Breast epithelium (tissue), 4 donors: ENCODE measurements around the gene CHCHD6. TPM values are rescaled to one million over a fixed set of nuclear protein-coding genes. Genes with fewer than 3 reads are reported as not detected.

Source experiments
- DNase-seq, 2 donors: peaks; one replicate each; pipeline ENCODE4 v3.0.0-alpha.2; 2019; ENCODE audit warnings: low spot score in 2 of 2
- H3K27ac ChIP-seq, 2 donors: fragments of 200-600 bp; sonication (generic) in 1 of 2; one replicate each; pipeline ENCODE4 v1.5.1; 2016 to 2019; ENCODE audit warnings: mild to moderate bottlenecking in 1 of 2
- H3K27me3 ChIP-seq, 2 donors: fragments of 200-600 bp; sonication (generic) in 1 of 2; one replicate each; pipeline versions ENCODE4 v1.5.1 to v1.6.0; 2017 to 2019; ENCODE audit warnings: control low read depth in 1 of 2, mild to moderate bottlenecking in 1 of 2
- H3K36me3 ChIP-seq: fragments of 200-600 bp; one replicate; pipeline ENCODE4 v1.5.1; 2019
- H3K4me1 ChIP-seq, 2 donors: fragments of 200-600 bp; sonication (generic); one replicate each; pipeline ENCODE4 v1.5.1; 2016 to 2019; ENCODE audit warnings: control low read depth in 1 of 2
- H3K4me3 ChIP-seq, 3 donors: fragments of 200-600 bp; sonication (generic); 1 replicate in 2 of 3; 2 replicates in 1 of 3; pipeline ENCODE4 v1.5.1; 2016 to 2019; ENCODE audit warnings: mild to moderate bottlenecking in 3 of 3, moderate library complexity in 2 of 3
- H3K9me3 ChIP-seq, 2 donors: fragments of 200-600 bp; sonication (generic) in 1 of 2; one replicate each; pipeline ENCODE4 v1.5.1; 2016 to 2019; ENCODE audit warnings: control low read depth in 1 of 2
- CTCF ChIP-seq, 3 donors: fragments of 450-650 bp; IDR thresholded peaks; one replicate each; pipeline ENCODE4 v1.5.1; 2016 to 2017; ENCODE audit warnings: antibody characterized with exemption in 3 of 3, mild to moderate bottlenecking in 3 of 3, moderate library complexity in 3 of 3
- POLR2A ChIP-seq: fragments of 450-650 bp; IDR thresholded peaks from one replicate; pipeline ENCODE4 v1.6.1; 2016; ENCODE audit warnings: antibody characterized with exemption, mild to moderate bottlenecking, moderate library complexity
- POLR2AphosphoS5 ChIP-seq, 3 donors: sonication (generic); formaldehyde crosslinking; IDR thresholded peaks; one replicate each; pipeline ENCODE4 v1.6.1; 2017; ENCODE audit warnings: antibody characterized with exemption in 3 of 3
- intact Hi-C: fragments of 100-400 bp; cut with DNase I; formaldehyde crosslinking; loops from one replicate; pipeline ENCODE4 v1.15.1; 2023; ENCODE audit warnings: low total_unique reads
- total RNA-seq, 3 donors: library from RNA; depleted of rRNA; stranded (reverse); fragments of >200 nt; gene quantifications; one replicate each; pipeline ENCODE4 v1.1.0, GENCODE V29; 2016

CHCHD6 gene
- total RNA-seq, 3 donors from 2014 or later = 12.2 to 21.2 (median 19.3) TPM

GRCh38 chr3:126978291-126978690, 274.3 kb downstream of the CHCHD6 start:
- DNase-seq = no peak
- Histone ChIP-seq H3K27ac (no peak overlapping the region), H3K36me3 (no peaks in the 10 kb centered on the region), H3K4me3 (no peak overlapping the region), H3K9me3 (peaks cover 5 to 14% of the 10 kb centered on the region in 2 donors), H3K4me1 (no peaks in the 10 kb centered on the region), H3K27me3 (no peaks in the 10 kb centered on the region)
- TF ChIP-seq CTCF (IDR thresholded peaks at IDR 0.05) (no peak), POLR2A (no peak), POLR2AphosphoS5 (IDR thresholded peaks at IDR 0.05) (no peak)
- intact Hi-C loops = no loop called here

DNA sequence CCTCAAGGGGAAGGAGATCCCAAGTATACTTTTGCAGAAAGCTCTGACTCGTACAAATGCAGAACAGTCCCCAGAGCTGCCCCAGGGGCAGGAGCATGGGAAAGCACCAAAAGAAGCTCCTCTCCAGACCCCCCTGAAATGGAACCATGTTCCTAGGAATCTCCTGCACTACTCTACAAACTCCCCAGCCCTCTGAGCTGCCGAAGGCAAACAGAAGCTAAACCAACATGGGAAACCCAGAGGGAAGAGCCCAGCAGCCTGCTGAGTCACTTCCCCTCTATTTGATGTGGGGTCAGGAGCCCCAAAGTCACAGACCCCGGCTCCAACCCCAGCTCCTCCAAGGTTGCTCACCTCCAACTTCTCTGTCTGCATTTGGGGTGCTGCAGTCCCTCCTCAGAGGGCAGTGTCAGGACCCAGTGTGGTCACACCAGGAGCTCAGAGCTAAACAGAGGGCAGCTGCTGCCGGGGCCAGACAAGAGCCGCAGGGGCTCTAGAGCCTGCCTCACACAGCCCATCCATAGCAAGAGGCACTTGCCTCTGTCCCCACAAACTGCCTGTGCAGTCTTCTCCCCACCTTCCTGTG, 275.1 kb downstream of the CHCHD6 start:
- H3K27me3 ChIP-seq = no peaks in the 10 kb centered on the region
- TF ChIP-seq CTCF (IDR thresholded peaks at IDR 0.05) = no peak
- no peak for TF ChIP-seq POLR2AphosphoS5 (IDR thresholded peaks at IDR 0.05)
- no peak for TF ChIP-seq POLR2A
- H3K36me3 ChIP-seq = no peaks in the 10 kb centered on the region
- no peak for DNase-seq
- no peak overlapping the region for H3K4me3 ChIP-seq
- H3K27ac ChIP-seq = no peak overlapping the region
- H3K9me3 ChIP-seq = peaks cover under 1 to 14% of the 10 kb centered on the region in 2 donors
- H3K4me1 ChIP-seq = peaks cover 0 to 2% of the 10 kb centered on the region in 2 donors
- intact Hi-C loops = no loop called here

DNA sequence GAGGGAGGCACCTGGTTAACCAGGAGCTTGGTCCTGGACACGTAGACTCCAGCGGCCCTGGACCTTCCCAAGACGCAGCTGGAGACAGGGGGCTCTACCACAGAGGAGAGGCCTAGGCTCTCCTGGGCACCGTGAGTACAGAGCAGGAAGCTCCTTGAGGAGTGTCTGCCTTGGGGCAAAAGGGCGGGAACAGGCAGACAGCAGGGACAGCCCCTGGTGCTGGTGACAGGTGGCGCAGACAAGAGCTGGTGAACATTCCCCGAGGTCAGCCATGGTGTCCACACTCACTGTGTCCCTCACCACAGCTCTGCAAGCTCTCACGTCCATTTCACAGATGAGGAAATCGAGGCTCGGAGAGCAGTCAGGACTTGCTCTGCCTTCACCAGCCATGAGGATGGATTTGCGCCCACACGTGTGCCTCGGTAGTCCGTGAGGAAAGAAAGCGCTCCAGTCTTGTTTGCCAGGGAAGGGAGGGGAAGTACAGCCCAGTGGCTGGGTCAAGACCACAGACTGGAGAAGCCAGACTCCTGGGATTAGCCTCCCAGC, 276.3 kb downstream of the CHCHD6 start:
- no peak for TF ChIP-seq CTCF (IDR thresholded peaks at IDR 0.05)
- no peaks in the 10 kb centered on the region for H3K36me3 ChIP-seq
- intact Hi-C loops = loop anchor here (5.0 kb wide), 1 partner anchor 228 kb away; no protein-coding TSS in a partner anchor

DNA sequence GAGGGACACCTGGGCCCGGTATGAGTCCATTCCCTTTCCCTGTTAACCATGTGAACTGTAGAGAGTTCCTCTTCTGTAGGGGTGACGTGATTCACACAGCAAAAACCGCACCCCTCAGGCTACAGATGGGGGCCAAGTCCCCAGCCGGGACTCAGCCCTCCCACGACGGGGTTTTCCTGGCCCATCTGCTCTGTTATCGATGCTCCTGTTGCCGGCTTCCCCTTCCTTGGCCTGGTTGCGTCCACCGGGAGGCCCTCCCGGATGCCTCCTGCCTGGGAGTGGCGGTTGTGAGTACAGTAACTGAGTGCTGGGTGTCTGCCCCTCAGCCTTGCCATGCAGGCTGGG, 278.1 kb downstream of the CHCHD6 start:
- peak overlapping the region; percentile 28 to 94 (median 85) for H3K4me3 ChIP-seq
- no peaks in the 10 kb centered on the region for H3K27me3 ChIP-seq
- no peak for TF ChIP-seq POLR2AphosphoS5 (IDR thresholded peaks at IDR 0.05)
- TF ChIP-seq CTCF (IDR thresholded peaks at IDR 0.05) = no peak
- no peak for TF ChIP-seq POLR2A
- intact Hi-C loops = loop anchor here (5.0 kb wide), 1 partner anchor 230 kb away; no protein-coding TSS in a partner anchor
- no peaks in the 10 kb centered on the region for H3K9me3 ChIP-seq
- peak overlapping the region; percentile 40 to 77 for H3K27ac ChIP-seq
- peaks cover 3 to 6% of the 10 kb centered on the region in 2 donors for H3K4me1 ChIP-seq
- H3K36me3 ChIP-seq = no peaks in the 10 kb centered on the region
- no peak for DNase-seq

More for the DNA sequence above, 276.3 kb downstream of the CHCHD6 start:
- Histone ChIP-seq H3K27me3 (no peaks in the 10 kb centered on the region), H3K4me3 (no peak overlapping the region), H3K27ac (no peak overlapping the region), H3K9me3 (peaks cover 0 to 2% of the 10 kb centered on the region in 2 donors), H3K4me1 (peaks cover 0 to 3% of the 10 kb centered on the region in 2 donors)
- DNase-seq = no peak

DNA sequence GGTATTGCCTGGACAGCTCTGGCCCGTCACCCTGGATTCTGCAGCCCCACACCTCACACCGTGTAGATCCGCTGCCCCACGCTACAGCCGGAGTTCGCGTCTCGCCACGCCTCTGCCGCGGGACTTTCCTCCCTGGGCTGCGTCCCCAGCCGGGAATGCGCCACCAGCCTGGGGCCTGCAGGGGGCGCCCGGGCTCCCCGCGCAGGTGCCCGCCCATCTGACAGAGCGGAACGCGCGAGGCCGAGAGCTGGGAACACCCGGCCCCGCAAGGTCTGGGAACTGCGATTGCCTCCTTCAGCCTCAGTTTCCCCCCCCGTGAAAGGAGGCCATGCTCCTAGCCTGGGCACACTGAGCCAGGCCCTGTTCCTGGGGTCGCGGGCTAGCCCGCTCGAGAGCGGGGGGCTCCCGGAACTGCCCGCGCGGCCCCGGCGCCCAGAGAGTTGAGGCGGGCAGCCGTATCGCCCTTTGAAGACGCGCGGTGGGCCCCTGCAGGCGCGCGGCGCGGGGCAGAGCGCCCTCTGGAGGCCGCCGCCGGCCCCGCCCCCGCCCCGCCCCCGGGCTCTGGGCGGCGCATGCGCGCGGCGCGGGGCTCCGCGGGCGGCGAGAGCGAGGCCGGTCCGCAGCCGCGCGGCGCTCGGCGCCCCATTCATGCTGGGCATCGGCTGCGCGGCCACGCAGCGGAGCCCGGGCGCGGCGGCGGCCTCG, 278.6 kb downstream of the CHCHD6 start, which contains the start of gene PLXNA1:
PLXNA1 (plus strand) TSS at position 645 of the 705 bp plus-strand sequence. CDS start 5,479 bp downstream, outside the sequence.
- H3K27ac ChIP-seq = peak within 1 kb of the TSS; percentile 54 to 82
- no peaks in the 10 kb centered on the region for H3K27me3 ChIP-seq
- peaks cover 3 to 6% of the 10 kb centered on the region in 2 donors for H3K4me1 ChIP-seq
- TF ChIP-seq POLR2A (no peak), POLR2AphosphoS5 (IDR thresholded peaks at IDR 0.05) (peak in 1 of 3 donors; percentile 11), CTCF (IDR thresholded peaks at IDR 0.05) (peak; percentile 79 to 89 (median 86))
- intact Hi-C loops = loop anchor here (5.0 kb wide), 1 partner anchor 230 kb away; no protein-coding TSS in a partner anchor
- H3K9me3 ChIP-seq = no peaks in the 10 kb centered on the region
- DNase-seq = no peak
- peak within 1 kb of the TSS; percentile 85 to 94 (median 87) for H3K4me3 ChIP-seq
- H3K36me3 ChIP-seq = no peaks in the 10 kb centered on the region
